Natural killer cell (primary cell): Measurements from ENCODE around the gene RAD51AP2. TPM values are rescaled to one million over a fixed set of nuclear protein-coding genes. Genes with fewer than 3 reads are reported as not detected.

ENCODE experiments used
- ATAC-seq, 3 donors: fragments of 150-1000 bp in 2 of 3; fragments of 200-7000 bp in 1 of 3; cut with Tn5 transposase; 1 replicate in 1 of 3; 2 replicates in 2 of 3; pipeline ENCODE4 v1.10.0; 2021; ENCODE audit warnings: mild to moderate bottlenecking in 2 of 3, moderate library complexity in 2 of 3
- DNase-seq, 2 donors: peaks; one replicate each; pipeline versions ENCODE4 v3.0.0 to v3.0.0-alpha.2; 2013 to 2021; ENCODE audit warnings: mixed read lengths in 1 of 2
- H3K27ac ChIP-seq: one replicate; pipeline ENCODE4 v1.5.1; 2013; ENCODE audit warnings: mild to moderate bottlenecking, low read length
- H3K27me3 ChIP-seq: one replicate; pipeline ENCODE4 v1.6.1; 2013; ENCODE audit warnings: low read length; ENCODE audit not compliant: control insufficient read depth, insufficient read depth
- H3K36me3 ChIP-seq: one replicate; pipeline ENCODE4 v1.6.1; 2013; ENCODE audit warnings: low read length; ENCODE audit not compliant: control insufficient read depth, insufficient read depth
- H3K4me1 ChIP-seq: one replicate; pipeline ENCODE4 v1.6.1; 2013; ENCODE audit warnings: low read length; ENCODE audit not compliant: control insufficient read depth, insufficient read depth
- H3K4me3 ChIP-seq: one replicate; pipeline ENCODE4 v1.5.1; 2013; ENCODE audit warnings: low read length
- H3K9me3 ChIP-seq: one replicate; pipeline ENCODE4 v1.6.1; 2013; ENCODE audit warnings: low read length; ENCODE audit not compliant: control insufficient read depth, insufficient read depth
- H3K27ac Mint-ChIP-seq, 2 donors: one replicate each; pipeline ENCODE4 v1.8.0; 2022; ENCODE audit warnings: mild to moderate bottlenecking in 2 of 2, mixed read lengths in 2 of 2, moderate library complexity in 1 of 2
- H3K27me3 Mint-ChIP-seq, 2 donors: one replicate each; pipeline ENCODE4 v1.8.0; 2022; ENCODE audit warnings: low read depth in 2 of 2, mixed read lengths in 2 of 2
- H3K36me3 Mint-ChIP-seq: one replicate; pipeline ENCODE4 v1.8.0; 2022; ENCODE audit warnings: mixed read lengths
- H3K4me1 Mint-ChIP-seq, 2 donors: one replicate each; pipeline ENCODE4 v1.8.0; 2022; ENCODE audit warnings: mixed read lengths in 2 of 2
- H3K4me3 Mint-ChIP-seq: one replicate; pipeline ENCODE4 v1.8.0; 2022; ENCODE audit warnings: mild to moderate bottlenecking, moderate library complexity, mixed read lengths
- H3K9me3 Mint-ChIP-seq, 2 donors: one replicate each; pipeline ENCODE4 v1.8.0; 2022; ENCODE audit warnings: mixed read lengths in 2 of 2
- CTCF ChIP-seq: fragments of 200-600 bp; IDR thresholded peaks from one replicate; pipeline ENCODE4 v1.8.0; 2022; ENCODE audit warnings: antibody characterized with exemption
- WGBS: methylation state at CpG from one replicate; pipeline ENCODE4 v1.1.7; 2013; ENCODE audit warnings: missing lambda C conversion rate; ENCODE audit not compliant: insufficient coverage; 5-methylcytosine and 5-hydroxymethylcytosine counted together
- intact Hi-C: fragments of 100-400 bp; cut with micrococcal nuclease; formaldehyde crosslinking; loops from one replicate; pipeline ENCODE4 v1.14.2; 2022
- total RNA-seq, 4 donors: library from RNA; stranded (reverse); fragments of 120-200 nt in 1 of 4; gene quantifications; one replicate each; pipeline versions ENCODE4 v1.2.3 to v1.2.4, GENCODE V29; 2013 to 2022

The RAD51AP2 gene
- total RNA-seq, 3 donors from 2014 or later (not counting 1 experiment from before 2014, with no cell fraction given), result not detected

- H3K27me3 Mint-ChIP-seq, result no peaks in the 10 kb centered on the region
- Histone ChIP-seq H3K36me3 (no peaks in the 10 kb centered on the region), H3K27me3 (no peaks in the 10 kb centered on the region), H3K4me1 (no peaks in the 10 kb centered on the region), H3K9me3 (no peaks in the 10 kb centered on the region), H3K4me3 (no peak overlapping the region), H3K27ac (no peak overlapping the region)
- no peak for TF ChIP-seq CTCF
- DNase-seq (no peak), ATAC-seq (no peak)
- no peak overlapping the region for H3K27ac Mint-ChIP-seq
- no peak overlapping the region for H3K4me3 Mint-ChIP-seq
- peaks cover 0 to 2% of the 10 kb centered on the region in 2 donors for H3K9me3 Mint-ChIP-seq
- no peaks in the 10 kb centered on the region for H3K4me1 Mint-ChIP-seq
- WGBS, result 57% methylated on average over 5 of the region's 5 CpGs
- intact Hi-C loops, result no loop called here
- no peaks in the 10 kb centered on the region for H3K36me3 Mint-ChIP-seq
Measured at GRCh38 chr2:17557596-17557995, 39.4 kb upstream of the RAD51AP2 start.

- WGBS, result 83% methylated on average over 1 of the region's 1 CpG
- no peaks in the 10 kb centered on the region for H3K27me3 ChIP-seq
- H3K9me3 ChIP-seq, result no peaks in the 10 kb centered on the region
- no peak for TF ChIP-seq CTCF
- Mint-ChIP-seq H3K36me3 (no peaks in the 10 kb centered on the region), H3K4me1 (no peaks in the 10 kb centered on the region), H3K27me3 (no peaks in the 10 kb centered on the region), H3K27ac (no peak overlapping the region), H3K9me3 (peaks cover 4 to 5% of the 10 kb centered on the region in 2 donors), H3K4me3 (no peak overlapping the region)
- no peaks in the 10 kb centered on the region for H3K4me1 ChIP-seq
- intact Hi-C loops, result no loop called here
- H3K36me3 ChIP-seq, result no peaks in the 10 kb centered on the region
- no peak overlapping the region for H3K27ac ChIP-seq
- H3K4me3 ChIP-seq, result no peak overlapping the region
- DNase-seq, result no peak
- no peak for ATAC-seq
Measured at GRCh38 chr2:17555150-17555549, 36.9 kb upstream of the RAD51AP2 start.

GRCh38 chr2:17550907-17551306, 32.7 kb upstream of the RAD51AP2 start:
- H3K9me3 ChIP-seq, result no peaks in the 10 kb centered on the region
- DNase-seq, result no peak
- H3K27me3 ChIP-seq, result no peaks in the 10 kb centered on the region
- Mint-ChIP-seq H3K4me3 (no peak overlapping the region), H3K27ac (no peak overlapping the region), H3K27me3 (no peaks in the 10 kb centered on the region), H3K4me1 (no peaks in the 10 kb centered on the region), H3K9me3 (peaks cover 5% of the 10 kb centered on the region in 2 donors), H3K36me3 (no peaks in the 10 kb centered on the region)
- H3K4me1 ChIP-seq, result no peaks in the 10 kb centered on the region
- 82% methylated on average over 1 of the region's 2 CpGs for WGBS
- H3K4me3 ChIP-seq, result no peak overlapping the region
- intact Hi-C loops, result no loop called here
- no peak for TF ChIP-seq CTCF
- no peak for ATAC-seq
- H3K27ac ChIP-seq, result no peak overlapping the region
- no peaks in the 10 kb centered on the region for H3K36me3 ChIP-seq

- WGBS, result 69% methylated on average over 5 of the region's 5 CpGs
- H3K9me3 ChIP-seq, result no peaks in the 10 kb centered on the region
- intact Hi-C loops, result no loop called here
- Mint-ChIP-seq H3K4me1 (no peaks in the 10 kb centered on the region), H3K27ac (no peak overlapping the region), H3K9me3 (peaks cover 5 to 8% of the 10 kb centered on the region in 2 donors), H3K36me3 (no peaks in the 10 kb centered on the region), H3K27me3 (peaks cover 0 to 6% of the 10 kb centered on the region in 2 donors), H3K4me3 (no peak overlapping the region)
- H3K4me3 ChIP-seq, result no peak overlapping the region
- H3K4me1 ChIP-seq, result no peaks in the 10 kb centered on the region
- no peak overlapping the region for H3K27ac ChIP-seq
- DNase-seq (no peak), ATAC-seq (no peak)
- H3K36me3 ChIP-seq, result no peaks in the 10 kb centered on the region
- H3K27me3 ChIP-seq, result no peaks in the 10 kb centered on the region
- no peak for TF ChIP-seq CTCF
Measured at GRCh38 chr2:17547737-17548136, 29.5 kb upstream of the RAD51AP2 start.
